Neural crest cell (in vitro differentiated cells): ENCODE measurements around the gene TRMT2A. TPM values are rescaled to one million over a fixed set of nuclear protein-coding genes. Genes with fewer than 3 reads are reported as not detected.
A peak's percentile ranks its signal among the peaks of the same experiment; 100 is the strongest.

ENCODE experiments used
- DNase-seq: peaks from one replicate; pipeline ENCODE4 v3.0.0; 2021; ENCODE audit warnings: low read depth, mixed read lengths, low spot score
- H3K27ac Mint-ChIP-seq: one replicate; pipeline ENCODE4 v1.8.0; 2021; ENCODE audit warnings: mild to moderate bottlenecking, mixed read lengths; ENCODE audit not compliant: unreplicated experiment
- H3K27me3 Mint-ChIP-seq: 2 replicates; pipeline ENCODE4 v1.8.0; 2021; ENCODE audit warnings: low read depth, mild to moderate bottlenecking, mixed read lengths
- H3K36me3 Mint-ChIP-seq: 2 replicates; pipeline ENCODE4 v1.8.0; 2021; ENCODE audit warnings: low read depth, mild to moderate bottlenecking, mixed read lengths
- H3K4me1 Mint-ChIP-seq: 2 replicates; pipeline ENCODE4 v1.8.0; 2021; ENCODE audit warnings: mixed read lengths
- H3K4me3 Mint-ChIP-seq: one replicate; pipeline ENCODE4 v1.8.0; 2021; ENCODE audit warnings: mild to moderate bottlenecking, mixed read lengths
- H3K9me3 Mint-ChIP-seq: 2 replicates; pipeline ENCODE4 v1.8.0; 2021; ENCODE audit warnings: mixed read lengths
- total RNA-seq: library from RNA; stranded (reverse); gene quantifications from 2 replicates; pipeline ENCODE4 v1.2.1, GENCODE V29; 2021
- TF ChIP-seq, protein P1 (sequence below): fragments of 200-600 bp; sonication (generic); conservative IDR thresholded peaks from 2 replicates; pipeline ENCODE4 v1.5.0; 2021; ENCODE audit warnings: antibody characterized with exemption, mild to moderate bottlenecking

Gene TRMT2A
- total RNA-seq, 1 donor from 2014 or later = 77.7 TPM

DNA sequence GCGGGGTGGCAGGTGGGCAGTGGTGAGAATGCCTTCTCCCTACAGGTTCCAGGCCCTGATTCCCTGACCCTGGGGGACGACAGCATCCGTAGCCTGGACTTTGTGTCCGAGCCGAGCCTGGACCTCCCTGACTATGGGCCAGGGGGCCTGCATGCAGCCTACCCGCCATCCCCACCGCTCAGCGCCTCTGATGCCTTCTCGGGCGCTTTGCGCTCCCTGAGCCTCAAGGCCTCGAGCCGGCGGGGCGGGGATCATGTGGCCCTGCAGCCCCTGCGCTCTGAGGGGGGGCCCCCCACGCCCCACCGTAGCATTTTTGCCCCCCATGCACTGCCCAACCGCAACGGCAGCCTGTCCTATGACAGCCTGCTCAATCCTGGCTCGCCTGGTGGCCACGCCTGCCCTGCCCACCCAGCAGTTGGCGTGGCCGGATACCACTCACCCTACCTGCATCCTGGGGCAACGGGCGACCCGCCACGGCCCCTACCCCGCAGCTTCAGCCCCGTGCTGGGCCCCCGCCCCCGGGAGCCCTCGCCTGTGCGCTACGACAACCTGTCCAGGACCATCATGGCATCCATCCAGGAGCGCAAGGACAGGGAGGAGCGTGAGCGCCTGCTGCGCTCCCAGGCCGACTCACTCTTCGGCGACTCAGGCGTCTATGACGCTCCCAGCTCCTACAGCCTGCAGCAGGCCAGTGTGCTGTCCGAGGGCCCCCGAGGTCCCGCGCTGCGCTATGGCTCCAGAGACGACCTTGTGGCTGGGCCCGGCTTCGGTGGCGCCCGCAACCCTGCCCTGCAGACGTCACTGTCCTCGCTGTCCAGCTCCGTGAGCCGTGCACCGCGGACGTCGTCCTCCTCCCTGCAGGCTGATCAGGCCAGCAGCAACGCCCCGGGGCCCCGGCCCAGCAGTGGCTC lies 25.9 kb upstream of the TRMT2A start:
- H3K4me1 Mint-ChIP-seq = no peaks in the 10 kb centered on the region
- H3K27ac Mint-ChIP-seq = no peak overlapping the region
- H3K4me3 Mint-ChIP-seq = no peak overlapping the region
- no peak for DNase-seq
- no peaks in the 10 kb centered on the region for H3K27me3 Mint-ChIP-seq
- TF ChIP-seq, protein P1, sequence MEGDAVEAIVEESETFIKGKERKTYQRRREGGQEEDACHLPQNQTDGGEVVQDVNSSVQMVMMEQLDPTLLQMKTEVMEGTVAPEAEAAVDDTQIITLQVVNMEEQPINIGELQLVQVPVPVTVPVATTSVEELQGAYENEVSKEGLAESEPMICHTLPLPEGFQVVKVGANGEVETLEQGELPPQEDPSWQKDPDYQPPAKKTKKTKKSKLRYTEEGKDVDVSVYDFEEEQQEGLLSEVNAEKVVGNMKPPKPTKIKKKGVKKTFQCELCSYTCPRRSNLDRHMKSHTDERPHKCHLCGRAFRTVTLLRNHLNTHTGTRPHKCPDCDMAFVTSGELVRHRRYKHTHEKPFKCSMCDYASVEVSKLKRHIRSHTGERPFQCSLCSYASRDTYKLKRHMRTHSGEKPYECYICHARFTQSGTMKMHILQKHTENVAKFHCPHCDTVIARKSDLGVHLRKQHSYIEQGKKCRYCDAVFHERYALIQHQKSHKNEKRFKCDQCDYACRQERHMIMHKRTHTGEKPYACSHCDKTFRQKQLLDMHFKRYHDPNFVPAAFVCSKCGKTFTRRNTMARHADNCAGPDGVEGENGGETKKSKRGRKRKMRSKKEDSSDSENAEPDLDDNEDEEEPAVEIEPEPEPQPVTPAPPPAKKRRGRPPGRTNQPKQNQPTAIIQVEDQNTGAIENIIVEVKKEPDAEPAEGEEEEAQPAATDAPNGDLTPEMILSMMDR = no peak
- H3K9me3 Mint-ChIP-seq = no peaks in the 10 kb centered on the region
- no peaks in the 10 kb centered on the region for H3K36me3 Mint-ChIP-seq

DNA sequence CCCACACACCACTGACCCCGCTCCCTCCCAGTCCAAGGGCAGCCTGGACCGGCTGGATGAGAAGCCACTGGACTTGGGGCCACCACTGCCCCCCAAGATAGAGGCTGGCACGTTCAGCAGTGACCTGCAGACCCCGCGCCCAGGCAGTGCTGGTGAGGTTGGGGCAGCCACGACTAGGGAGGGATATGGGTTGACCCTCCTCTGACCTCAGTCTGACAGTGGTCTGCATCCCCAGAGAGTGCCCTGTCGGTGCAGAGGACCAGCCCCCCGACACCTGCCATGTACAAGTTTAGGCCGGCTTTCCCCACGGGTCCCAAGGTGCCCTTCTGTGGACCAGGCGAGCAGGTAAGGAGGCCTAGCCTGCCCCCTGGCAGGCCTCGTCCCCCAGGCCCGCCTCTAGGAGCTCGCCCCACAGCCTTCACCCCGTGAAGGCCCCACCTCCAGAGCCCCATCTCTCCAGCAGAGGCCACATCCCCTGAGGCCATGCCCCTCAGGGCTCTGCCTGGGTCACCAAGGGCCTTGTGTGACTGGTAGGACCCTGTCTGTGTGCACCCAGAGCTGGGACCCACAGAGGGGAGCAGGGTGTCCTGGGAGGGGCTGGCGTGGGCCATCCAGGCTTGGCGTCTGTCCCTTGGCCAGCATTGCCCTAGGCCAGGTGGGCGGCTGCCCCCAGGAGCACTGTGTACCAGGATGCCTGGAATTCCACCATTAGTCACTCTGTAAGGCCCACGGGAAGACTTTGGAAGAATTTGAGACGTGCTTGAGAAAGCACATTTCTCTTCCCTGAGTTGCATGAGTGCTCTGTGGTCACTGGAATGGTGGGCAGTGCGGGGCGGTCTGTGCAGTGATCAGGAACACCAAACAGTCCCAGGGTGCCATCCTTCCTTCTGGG lies 24.4 kb upstream of the TRMT2A start:
- Mint-ChIP-seq H3K36me3 (no peaks in the 10 kb centered on the region), H3K27ac (no peak overlapping the region), H3K27me3 (no peaks in the 10 kb centered on the region), H3K9me3 (no peaks in the 10 kb centered on the region), H3K4me1 (peaks cover under 1% of the 10 kb centered on the region), H3K4me3 (no peak overlapping the region)
- TF ChIP-seq, protein P1 = no peak
- DNase-seq = no peak

DNA sequence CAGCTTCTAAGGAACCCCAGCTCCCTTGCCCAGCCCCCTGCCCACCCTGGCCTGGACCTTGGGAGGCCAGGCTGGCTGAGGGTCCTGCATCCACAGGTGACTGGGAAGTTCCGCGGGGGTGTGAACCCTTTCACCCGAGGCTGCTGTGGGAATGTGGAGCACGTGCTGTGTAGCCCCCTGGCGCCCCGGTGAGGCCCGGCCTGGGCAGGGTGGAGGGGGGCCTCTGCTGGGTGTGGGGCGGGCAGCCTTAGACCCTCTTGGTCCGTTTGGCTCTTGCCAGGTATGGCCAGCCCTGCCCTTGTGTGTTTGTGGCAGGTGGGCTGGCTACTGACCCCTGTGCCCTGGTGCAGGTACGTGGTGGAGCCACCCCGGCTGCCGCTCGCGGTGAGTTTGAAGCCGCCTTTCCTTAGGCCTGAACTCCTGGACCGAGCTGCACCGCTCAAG lies 23.5 kb upstream of the TRMT2A start:
- H3K36me3 Mint-ChIP-seq = no peaks in the 10 kb centered on the region
- H3K9me3 Mint-ChIP-seq = no peaks in the 10 kb centered on the region
- H3K4me1 Mint-ChIP-seq = peaks cover 3% of the 10 kb centered on the region
- no peak overlapping the region for H3K4me3 Mint-ChIP-seq
- H3K27ac Mint-ChIP-seq = no peak overlapping the region
- TF ChIP-seq, protein P1 = no peak
- H3K27me3 Mint-ChIP-seq = no peaks in the 10 kb centered on the region
- no peak for DNase-seq

DNA sequence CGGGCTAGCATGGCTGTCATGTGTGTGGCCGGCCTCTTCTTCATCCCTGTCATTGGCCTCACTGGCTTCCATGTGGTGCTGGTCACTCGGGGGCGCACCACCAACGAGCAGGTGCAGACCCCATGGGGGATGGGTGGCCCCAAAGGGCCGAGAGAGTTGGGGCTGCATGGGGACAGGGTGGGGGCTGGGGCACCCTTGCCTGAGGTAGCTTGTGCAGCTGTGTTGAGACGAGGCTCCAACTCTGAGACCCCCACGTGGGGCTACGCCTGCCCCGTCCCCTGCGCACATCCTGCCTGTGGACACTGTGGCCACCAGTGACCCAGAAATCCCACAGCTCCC lies 23.1 kb upstream of the TRMT2A start:
- TF ChIP-seq, protein P1 = no peak
- no peaks in the 10 kb centered on the region for H3K36me3 Mint-ChIP-seq
- no peaks in the 10 kb centered on the region for H3K27me3 Mint-ChIP-seq

DNA sequence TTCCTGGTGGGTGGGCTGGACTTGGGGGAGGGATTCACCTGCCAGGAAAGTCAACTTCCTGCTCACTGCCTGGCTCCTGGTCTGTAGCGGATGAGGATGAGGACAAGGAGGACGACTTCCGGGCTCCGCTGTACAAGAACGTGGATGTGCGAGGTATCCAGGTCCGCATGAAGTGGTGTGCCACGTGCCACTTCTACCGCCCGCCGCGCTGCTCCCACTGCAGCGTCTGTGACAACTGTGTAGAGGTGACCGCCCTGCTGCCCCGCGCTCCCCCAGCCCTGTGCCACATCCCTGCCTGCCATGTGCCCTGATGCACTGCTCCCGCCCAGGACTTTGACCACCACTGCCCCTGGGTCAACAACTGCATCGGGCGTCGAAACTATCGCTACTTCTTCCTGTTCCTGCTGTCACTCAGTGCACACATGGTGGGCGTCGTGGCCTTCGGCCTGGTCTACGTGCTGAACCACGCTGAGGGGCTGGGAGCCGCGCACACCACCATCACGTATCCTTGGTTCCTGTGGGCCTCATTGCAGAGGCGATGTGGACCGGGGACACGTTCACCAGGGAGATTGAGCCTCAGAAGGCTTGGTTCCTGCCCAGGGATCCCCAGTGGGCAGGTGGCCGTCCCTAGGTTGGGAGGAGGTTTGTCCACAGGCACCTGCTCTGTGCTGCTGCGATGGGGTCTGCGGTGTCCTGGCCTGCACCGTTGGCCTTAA lies 22.5 kb upstream of the TRMT2A start:
- Mint-ChIP-seq H3K27me3 (no peaks in the 10 kb centered on the region), H3K4me1 (peaks cover 3% of the 10 kb centered on the region), H3K27ac (peak overlapping the region; percentile 57), H3K9me3 (no peaks in the 10 kb centered on the region), H3K36me3 (no peaks in the 10 kb centered on the region), H3K4me3 (no peak overlapping the region)
- no peak for DNase-seq
- TF ChIP-seq, protein P1 = no peak

More for the DNA sequence above, 23.1 kb upstream of the TRMT2A start:
- Mint-ChIP-seq H3K4me1 (peaks cover 3% of the 10 kb centered on the region), H3K4me3 (no peak overlapping the region), H3K9me3 (no peaks in the 10 kb centered on the region), H3K27ac (no peak overlapping the region)
- no peak for DNase-seq
